NCI-H1048 (cell line): ENCODE data around the gene DGKK.
"Not testable (repeated sequence)": the region's sequence is repeated elsewhere in the genome, so short reads cannot be mapped to it uniquely, and the experiment has no call there.

Source experiments
- DNase-seq: peaks from one replicate; lab custom pipeline; 2025; lab: John Stamatoyannopoulos, UW

Gene DGKK

DNA sequence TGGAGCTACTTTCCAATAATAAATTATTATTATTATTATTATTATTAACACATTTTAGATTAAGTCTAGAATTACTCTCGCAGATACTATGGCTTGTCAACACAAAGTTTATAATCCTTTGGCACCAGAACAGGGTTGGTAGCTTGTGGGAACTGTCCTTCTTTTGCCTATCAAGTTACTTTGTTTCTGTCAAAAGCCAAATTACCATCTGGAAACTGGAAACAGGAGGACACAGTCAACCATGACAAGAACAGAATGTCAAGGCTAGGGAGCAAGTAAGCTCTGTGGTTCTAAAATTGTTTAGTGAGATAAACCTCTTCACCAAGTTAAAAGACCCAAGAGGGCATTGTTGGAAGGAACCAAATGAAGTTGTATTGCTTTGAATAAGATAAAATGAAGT is 42.5 kb downstream of the DGKK start:
- DNase-seq: no peak

DNA sequence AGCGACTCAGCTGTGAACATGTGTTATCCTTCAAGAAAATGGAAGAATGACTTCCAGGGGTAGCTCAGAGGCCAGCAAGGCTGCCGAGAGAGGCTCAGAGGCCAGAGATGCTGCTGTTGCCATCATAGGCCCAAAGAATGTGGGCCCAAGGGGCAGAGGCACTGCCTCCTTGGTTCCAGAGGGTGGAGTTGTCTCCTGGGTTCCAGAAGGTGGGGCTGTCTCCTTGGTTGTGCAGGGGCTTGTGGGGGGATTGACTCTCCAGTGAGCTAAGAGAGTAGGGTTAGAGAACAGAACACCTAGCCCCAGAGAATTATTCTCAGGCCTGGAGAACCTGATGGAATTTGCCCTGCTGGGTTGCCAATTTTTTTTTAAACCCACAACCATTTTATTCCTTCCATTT is 62.6 kb downstream of the DGKK start:
- DNase-seq: no peak

DNA sequence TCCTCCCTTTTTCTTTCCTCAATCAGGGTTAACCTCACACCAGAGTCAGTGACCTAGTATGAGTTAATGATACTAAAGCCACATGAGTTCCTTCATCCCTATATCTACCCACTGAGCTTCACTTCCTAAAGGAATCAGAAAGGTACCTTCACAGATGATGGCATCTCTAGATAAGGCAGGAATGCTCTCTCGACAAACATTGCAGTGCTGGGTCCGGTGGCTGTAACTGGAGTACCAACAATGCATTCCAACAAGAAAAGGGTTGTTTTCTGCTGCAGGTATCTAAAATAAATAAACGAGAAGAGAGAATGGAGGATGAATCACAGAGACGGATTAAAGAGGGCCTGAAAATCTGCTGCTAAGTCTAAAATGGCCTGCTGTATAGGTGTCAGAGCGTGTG is 66.7 kb downstream of the DGKK start:
- no peak for DNase-seq

DNA sequence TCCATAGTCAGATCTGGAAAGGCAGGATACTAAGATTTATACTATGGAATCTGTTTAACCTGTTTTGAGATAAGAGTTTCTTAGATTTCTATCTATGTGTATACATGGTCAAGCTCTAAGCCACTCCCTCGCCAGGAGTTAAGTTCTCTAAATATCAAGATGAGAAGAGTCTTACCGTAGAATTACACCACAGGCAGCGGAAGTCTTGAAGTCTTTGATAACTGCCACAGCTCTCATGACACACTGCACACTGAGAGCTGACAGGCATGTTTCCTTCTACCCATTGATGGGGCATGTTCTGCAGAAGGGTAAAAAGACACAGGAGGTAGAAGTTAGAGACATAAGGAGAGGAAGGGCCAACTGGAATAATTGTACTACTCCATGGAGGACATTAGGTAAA is 67.7 kb downstream of the DGKK start:
- DNase-seq: no peak

DNA sequence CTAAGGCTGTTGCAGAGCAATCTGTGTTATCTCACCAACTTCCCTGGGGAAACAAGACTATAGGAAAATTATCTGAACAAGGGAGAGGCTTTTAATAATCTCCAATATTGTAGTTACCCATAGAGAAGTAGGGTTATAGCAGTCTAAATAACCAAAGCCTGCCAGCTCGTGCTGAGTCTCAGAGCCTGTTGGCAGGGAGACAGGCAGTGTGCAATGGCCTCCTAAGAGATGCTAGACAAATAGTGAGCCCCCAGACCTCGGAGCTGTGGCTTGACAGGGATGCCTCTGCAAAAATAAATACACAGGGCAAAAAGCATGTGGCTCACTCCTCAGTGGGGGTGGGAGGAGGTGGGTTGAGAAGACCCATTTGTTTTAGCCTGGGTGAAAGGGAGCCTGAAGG is 76.7 kb downstream of the DGKK start:
- no peak for DNase-seq

DNA sequence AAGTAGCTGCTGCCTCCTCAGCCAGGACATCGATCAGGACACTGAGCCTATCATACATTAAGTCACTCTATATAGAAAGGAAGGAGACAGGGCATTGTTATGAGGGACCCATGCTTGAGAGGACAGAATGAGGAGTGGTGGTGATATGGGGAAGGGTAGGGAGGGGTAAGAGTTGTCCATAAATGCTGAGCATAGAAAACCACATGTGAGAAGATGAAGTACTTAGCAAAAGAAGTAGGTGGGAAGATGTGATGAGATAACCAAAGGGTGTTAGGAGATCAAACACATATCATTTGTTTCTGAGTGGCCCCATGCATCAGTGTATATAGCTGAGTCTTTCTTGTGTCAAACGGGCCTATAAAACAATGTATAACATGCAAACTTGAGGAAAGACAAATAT is 84.1 kb downstream of the DGKK start:
- DNase-seq: no peak

DNA sequence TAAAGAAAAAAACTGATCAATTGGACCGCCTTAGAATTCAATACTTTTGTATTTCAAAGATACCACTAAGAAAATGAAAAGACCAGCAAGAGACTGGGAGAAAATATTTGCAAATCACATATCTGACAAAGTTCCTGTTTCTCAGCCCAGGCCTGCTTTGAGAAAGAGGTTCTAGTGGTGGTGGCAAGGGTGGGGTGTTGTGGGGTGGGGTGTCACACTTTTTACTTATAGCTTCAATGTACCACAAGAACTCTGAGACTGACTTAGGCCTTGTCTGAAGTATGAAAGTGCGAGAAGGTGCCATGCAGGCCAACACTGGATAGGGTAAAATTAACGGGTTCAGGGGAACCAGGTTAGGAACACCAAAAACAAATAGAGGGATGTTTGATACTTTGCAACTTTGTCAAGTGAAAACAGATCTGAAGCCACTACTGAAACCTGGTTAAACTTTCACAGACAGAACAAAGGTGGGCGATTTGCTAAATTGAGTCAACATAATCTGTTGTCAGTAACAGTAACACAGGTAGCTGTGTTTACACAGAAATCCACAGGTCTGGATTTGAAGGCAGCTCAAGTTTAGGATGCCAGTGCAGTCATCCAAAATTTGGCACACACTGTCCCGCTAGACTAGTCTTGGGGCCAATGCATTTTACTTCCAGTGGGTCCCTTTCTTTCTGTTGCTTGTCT is 88.8 kb downstream of the DGKK start:
- DNase-seq: no peak

DNA sequence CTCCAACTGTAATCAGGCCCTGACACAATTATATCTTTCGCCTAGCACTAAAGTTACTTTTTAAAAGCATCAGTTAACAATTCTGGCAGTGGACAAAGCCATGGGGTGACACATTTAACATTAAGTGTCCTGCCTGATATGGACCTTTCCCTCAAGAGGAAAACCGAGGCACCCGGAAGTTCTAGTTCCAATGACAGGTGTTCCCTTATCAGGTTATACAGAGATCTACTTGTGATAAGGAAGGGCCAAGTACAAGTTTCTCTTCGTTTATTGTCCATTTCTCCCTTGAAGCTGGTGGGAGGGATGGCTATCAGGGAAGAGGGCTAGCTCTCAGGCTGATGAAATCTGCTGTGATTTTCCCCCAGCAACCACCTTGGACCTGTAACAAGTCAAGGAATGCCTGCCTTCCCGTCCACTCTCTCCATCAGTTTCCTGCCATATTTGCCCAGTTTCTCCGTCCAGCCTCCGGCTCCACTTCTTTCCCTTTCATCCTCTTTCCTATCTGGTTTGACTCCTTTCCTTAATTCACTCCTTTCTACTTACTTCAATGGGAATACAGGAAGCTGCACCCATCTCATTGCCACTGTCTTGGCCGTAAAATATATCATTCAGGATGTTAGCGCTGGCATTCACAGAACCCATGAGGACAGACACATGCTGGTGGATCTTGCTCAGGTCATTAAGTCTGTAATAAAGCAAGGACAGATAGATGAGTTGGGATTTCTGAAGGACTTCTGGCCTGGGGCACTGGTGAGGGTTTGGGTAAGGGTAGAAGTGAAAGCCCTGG is 95.0 kb downstream of the DGKK start:
- no peak for DNase-seq

DNA sequence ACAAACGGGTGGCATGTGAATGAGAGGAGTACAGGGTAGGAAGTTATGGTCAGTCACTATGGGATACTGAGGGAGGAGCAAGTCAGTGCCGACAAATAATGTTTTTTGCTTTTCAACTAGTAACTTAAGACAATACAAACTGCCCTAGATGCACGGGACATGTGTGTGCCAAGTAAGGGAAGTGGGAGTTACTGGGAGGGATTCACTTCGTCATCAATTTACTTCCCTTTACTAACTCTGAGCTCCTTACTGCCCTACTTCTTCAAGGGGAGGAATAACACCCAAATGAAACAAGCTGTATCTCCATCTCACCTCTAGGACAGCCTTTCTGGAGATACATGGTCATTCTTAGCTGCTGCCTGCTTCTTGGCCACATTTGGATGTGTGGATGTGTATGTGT is 97.7 kb downstream of the DGKK start:
- no peak for DNase-seq

DNA sequence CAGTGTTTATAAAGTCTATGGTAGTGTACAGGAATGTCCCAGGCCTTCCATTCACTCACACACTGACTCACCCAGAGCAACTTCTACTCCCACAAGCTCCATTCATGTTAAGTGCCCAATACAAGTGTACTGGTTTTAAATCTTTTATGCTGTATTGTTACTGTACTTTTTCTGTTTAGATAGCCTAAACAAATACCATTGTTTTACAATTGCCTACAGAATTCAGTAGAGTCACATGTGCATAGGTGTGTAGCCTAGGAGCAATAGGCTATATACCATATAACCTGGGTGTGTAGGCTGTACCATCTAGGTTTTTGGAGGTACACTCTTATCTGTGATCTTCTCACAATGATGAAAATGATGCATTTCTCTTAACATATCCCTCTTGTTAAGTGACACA is 126.7 kb downstream of the DGKK start:
- DNase-seq: no peak

DNA sequence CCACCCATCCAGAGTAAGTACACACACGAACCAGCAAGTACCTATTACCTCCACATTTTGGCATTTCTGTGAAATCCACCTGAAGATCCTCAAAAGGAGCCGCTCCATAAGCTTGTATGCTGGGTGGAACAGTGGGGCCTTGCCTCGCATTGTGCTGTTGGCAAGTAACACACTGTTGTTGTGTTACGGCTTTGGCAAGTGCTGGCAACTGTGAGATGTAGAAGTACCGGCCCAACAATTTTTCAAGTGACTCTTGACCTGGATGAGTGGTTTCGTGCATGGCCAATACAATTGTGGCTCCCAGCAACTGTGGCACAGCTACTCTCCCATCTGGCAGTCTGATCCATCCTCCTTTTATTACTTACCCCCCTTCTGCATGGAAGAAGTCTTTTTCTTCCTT is 137.3 kb downstream of the DGKK start:
- no peak for DNase-seq

DNA sequence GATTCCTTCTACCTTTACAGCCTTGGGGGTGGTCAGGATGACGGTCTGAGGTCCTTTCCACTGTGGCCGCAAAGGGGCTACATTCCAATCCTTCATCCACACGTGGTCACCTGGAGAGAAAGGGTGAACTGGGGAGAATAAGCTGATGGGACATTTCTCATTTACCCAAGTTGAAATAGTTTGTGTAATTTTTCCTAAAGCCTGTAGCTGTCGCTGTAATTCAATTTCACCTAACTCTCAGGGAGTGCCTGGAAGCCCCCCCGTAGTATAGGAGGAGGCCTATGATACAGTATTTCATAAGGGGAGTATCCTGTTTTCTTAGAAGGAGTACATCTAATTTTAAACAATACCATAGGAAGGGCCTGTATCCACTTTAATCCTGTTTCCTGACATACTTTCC is 138.0 kb downstream of the DGKK start:
- DNase-seq: not testable (repeated sequence)

DNA sequence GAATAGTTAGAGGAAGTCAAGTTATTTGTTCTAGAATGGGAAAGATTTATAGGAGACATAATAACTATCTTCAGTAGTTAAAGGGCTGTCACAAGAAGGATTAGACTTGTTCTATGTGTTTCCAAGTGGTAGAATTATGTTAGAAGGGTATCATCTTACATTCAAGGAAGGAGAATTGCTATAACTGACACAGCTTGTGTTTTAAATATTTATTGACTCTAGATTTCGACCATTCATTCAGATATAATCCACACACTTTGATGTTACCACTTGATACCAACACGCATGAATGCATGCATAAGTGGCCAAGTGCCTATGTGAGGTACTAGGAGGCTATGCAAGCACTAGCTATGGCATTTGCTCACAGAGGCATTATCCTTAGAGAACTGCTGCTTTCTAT is 143.4 kb downstream of the DGKK start:
- no peak for DNase-seq
